ENCODE results near the gene CDK14.

CDK14 gene

DNA sequence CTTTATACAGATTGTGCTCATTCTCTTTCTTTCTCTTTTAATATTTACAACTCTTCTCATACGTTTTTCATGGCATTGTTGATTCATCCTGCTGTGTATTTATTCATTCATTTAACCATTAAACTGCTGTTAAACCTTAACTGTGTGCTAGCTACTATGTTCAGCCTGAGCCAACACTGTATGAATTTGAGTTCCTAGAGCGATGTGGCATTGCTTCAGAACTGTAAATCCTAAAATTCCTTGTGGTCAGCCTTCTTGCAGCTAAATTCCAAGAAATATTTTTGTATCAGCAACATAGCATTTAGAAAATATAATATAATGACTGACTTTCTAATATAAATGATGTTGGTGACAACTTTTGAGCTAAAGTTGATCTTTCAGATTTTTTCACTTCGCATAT, 483.4 kb downstream of the CDK14 start:
- DNase-seq, result no peak

GRCh38 chr7:91080351-91080750, 484.2 kb downstream of the CDK14 start:
- no peak for DNase-seq

DNA sequence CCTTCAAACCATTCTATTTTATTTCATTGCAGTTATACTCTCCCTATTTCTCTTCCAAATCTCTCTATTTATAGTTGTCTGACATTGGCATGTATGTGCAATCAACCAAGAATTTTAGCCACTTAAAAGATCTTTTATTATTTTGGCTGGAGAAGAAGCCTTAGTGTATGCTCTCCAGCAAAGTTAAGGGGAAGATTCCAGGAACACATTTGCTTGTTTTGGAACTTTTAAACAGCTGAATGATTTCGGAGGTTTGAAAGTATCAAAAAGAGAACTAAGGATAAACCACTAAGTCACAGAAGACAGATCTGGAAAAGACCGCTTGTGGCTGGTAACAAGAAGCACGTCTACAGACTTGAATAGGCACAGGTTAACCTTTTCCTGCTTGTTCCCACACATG, 485.9 kb downstream of the CDK14 start:
- no peak for DNase-seq

DNA sequence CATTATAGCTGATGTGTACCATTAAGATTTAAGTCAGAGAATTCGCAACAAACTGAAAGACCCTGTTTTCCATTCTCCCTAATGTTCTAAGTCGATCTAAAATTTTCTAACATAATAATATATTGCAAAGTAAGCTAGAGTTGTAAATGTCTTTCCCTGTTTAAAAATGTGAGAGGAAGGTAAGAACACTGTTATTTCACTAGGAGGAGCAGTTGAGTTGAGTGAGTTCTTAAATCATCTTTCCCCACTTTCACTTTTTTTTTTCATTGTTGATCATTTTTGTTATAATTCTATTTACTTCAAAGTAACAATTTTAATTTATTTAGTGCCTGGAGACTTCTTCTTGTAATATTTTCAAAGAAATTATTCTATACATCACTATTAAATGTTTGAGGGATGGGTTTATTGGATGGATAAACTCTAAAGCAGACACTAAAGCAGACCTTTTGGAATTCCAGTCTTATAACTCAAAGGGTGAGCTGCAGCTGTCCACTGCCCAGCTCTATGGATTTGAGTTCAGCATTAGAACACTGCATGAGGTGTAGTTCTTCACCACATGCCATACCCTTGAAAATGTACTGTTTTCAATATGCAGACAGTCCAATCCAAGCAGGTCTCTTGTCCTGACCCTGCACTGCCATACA, 486.9 kb downstream of the CDK14 start:
- DNase-seq, result no peak

- DNase-seq, result no peak
These were observed 487.9 kb downstream of the CDK14 start for GRCh38 chr7:91083855-91084644.

GRCh38 chr7:91085175-91085574, 489.1 kb downstream of the CDK14 start:
- DNase-seq, result peak; percentile 3

DNA sequence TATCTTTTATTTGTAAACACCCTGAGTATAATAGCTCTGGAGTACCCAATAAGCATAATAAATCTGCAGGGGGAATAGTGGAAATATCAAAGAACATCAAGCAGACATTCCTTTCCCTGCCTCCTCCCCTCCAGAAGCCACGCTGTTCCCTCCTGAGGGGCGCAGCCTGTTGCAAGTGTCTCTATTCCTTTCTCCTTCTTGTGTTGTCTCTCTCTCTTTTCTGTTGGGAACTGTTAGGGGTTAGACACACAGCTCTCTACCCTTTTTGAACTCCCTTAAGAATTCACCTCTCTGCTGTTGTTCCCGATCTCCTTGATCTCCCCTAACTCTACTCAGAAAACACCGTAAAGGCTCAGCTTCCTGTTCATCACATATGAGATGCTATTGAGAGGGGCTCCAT, 490.1 kb downstream of the CDK14 start:
- no peak for DNase-seq

DNA sequence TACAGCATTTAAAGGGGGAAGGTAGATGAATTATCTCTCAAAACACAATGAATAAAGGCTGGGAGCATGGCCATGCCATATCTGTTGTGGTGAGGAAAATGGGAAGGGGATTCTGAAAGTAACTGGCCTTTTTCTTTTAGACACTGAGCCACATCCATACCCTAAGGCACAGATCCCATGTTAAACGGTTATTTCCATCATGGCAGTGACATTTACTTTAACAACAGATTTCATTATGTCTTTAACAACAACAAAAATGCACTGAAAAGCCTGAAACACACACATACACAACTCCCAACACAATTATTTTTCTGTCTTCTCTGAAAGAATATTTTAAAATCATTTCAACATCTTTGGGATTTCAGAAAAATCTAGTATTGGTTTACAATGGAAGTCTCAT, 492.0 kb downstream of the CDK14 start:
- no peak for DNase-seq

GRCh38 chr7:91088691-91089090, 492.6 kb downstream of the CDK14 start:
- no peak for DNase-seq

- peak; percentile 4 for DNase-seq
These were observed 493.4 kb downstream of the CDK14 start for GRCh38 chr7:91089382-91089963.

DNA sequence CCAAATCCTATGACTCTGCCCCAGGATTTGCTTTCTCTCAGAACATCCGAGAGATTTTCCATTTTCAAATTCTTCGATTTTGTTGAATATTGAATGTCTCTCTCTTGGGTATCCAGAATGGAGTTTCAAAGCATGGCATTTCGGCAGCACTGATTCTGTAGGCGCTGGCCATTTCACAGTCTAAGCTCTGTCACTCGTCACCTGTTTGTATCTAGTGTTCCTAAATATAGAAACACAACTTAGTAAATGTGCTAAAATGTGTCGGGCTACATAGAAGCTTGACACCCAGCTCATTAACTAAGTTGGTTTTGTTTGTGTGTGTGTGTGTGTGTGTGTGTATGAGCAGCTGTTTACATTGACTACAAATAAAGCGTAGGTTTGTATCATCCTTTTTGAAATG, 494.6 kb downstream of the CDK14 start:
- no peak for DNase-seq

GRCh38 chr7:91091631-91092030, 495.5 kb downstream of the CDK14 start:
- no peak for DNase-seq

- no peak for DNase-seq
These were observed 497.1 kb downstream of the CDK14 start for GRCh38 chr7:91093181-91093580.

GRCh38 chr7:91098566-91098965, 502.4 kb downstream of the CDK14 start:
- no peak for DNase-seq

GRCh38 chr7:91103363-91103762, 507.2 kb downstream of the CDK14 start:
- no peak for DNase-seq

DNA sequence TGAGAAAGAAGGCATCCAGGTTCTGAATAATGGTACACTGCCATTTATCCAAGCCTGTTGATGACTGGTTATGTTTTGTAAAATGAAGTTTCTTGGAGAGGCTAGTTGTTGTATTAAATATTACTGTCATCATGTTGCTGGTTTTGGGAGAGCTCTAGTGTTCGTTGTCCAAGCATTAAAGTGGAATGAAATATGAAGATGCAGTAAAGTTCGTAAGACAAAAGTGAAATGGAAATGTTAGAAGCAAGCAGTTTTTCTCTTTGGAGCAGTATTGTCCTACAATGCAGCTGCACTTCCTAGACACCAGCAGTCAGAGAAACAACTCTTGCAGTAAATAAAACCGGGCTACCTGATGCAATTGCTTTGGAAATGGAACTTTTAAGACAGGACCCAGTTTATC, 511.3 kb downstream of the CDK14 start:
- DNase-seq, result no peak

GRCh38 chr7:91109200-91109599, 513.1 kb downstream of the CDK14 start:
- DNase-seq, result no peak

GRCh38 chr7:91112902-91113341, 516.8 kb downstream of the CDK14 start:
- no peak for DNase-seq

- no peak for DNase-seq
These were observed 518.1 kb downstream of the CDK14 start for GRCh38 chr7:91114232-91114631.

DNA sequence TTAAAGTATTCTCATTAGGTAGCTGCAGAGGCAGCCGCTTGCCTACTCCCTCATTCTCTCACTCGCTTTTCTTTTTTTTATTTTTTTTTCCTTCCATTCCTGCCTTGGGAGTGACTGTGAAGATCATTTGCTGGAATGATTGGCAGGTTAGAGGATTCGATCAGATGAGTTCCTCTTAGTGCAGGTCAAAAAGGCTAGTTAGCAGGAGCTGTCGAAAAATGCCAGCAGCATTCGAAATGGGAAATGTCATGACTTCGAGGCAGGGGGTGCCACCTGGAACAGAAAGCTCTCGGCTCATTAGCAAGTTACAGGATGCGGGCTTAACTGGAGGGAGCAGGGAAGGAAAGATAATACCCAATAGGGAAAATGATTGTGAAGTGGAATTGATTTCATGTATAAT, 530.6 kb downstream of the CDK14 start:
- DNase-seq, result no peak

DNA sequence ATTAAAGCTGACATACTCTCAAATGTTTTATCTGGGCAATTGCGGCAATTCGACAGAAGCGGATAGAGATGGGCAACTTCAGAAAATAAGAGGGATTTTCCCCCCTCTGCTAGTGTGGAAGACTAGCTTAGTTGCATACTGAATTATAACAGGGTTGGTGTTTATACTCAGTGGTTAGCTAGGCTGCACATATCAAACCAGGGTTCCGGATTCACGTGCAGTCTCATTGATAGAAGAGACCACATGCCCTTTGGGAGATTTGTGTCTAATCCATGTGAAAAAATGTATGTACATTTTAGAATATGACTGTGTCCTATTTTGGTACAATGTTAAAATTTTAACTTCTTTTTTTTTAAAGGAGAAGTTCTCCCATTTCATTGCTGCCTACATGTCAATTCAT, 531.2 kb downstream of the CDK14 start:
- no peak for DNase-seq

DNA sequence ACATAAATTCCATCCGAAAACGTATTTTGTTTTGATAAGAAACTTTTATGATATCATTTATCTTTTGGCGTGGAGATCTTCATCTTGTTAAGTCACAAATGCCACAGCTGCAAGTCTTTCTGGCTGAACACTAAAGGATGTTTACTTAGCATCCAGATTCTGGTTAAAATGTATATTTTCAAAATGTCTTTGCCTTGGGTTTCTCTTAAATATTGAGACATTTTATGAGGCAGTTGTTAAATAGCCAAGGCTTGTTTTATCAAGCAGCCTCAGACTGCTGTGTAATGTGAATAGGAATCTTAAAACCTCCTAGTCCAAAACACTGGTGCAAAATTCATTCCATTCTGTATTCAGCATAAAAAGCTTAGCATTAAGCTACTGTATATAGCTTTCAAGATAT, 531.8 kb downstream of the CDK14 start:
- no peak for DNase-seq

- no peak for DNase-seq
These were observed 532.7 kb downstream of the CDK14 start for GRCh38 chr7:91128683-91129348.

GRCh38 chr7:91135300-91135699, 539.2 kb downstream of the CDK14 start:
- no peak for DNase-seq

Measured in CD4-positive, alpha-beta T cell treated with Interleukin-12 subunit alpha and Interleukin-12 subunit beta, for 1 hour (primary cell).